GM21825 (cell line): ENCODE results near the gene YTHDF1.
"Not testable (repeated sequence)": the region's sequence is repeated elsewhere in the genome, so short reads cannot be mapped to it uniquely, and the experiment has no call there.

ENCODE experiments used
- ATAC-seq: cut with Tn5 transposase; IDR thresholded peaks from one replicate; pipeline ENCODE4 v1.9.1; 2021; ENCODE audit warnings: mild to moderate bottlenecking, moderate library complexity; ENCODE audit not compliant: unreplicated experiment

Gene YTHDF1

DNA sequence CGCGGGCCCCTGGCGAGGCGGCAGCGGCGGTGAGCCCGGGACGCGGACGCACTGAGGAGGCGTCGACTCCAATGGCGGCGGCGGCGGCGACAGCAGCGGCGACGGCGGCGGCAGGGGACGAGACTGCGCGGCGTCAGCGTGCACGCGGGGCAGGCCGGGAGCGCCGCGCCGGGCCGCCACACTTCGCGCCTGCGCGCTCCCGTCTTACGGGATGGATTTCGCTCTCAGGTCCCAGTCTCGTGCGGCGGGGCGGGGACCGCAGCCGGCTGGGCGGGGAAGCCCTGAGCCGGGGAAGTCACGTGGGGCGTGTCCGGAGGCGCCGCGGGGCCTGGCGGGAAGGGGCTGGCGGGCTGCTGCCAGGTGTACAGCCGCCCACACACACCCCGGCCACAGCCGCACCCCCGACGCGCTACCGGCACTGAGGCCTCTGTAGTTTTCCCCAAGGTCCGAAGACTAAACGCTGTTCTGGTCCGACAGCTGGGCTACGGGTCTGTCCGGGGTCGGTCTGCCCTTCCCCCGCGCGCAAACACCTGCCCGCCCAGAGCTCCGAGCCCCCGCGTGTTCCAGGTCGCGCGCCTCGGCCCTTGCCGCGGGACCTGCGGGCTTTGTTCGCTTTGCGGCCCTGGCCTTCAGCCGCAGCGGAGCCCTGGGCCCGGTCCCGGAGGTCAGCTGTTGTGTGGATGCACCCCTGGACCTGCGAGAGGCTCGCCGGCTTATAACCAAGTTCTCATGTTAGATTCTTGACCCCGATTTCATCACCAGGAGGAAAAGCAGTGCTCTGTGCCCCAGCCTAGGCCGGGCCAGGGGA, at the start of gene YTHDF1:
YTHDF1 (minus strand) TSS at position 91 of the 808 bp plus-strand sequence. CDS start 239 bp downstream, outside the sequence.
- ATAC-seq, result peak; percentile 78

GRCh38 chr20:63264519-63264918, 48.6 kb upstream of the YTHDF1 start:
- ATAC-seq, result no peak

GRCh38 chr20:63264000-63264399, 48.1 kb upstream of the YTHDF1 start:
- no peak for ATAC-seq

GRCh38 chr20:63262836-63263235, 46.9 kb upstream of the YTHDF1 start:
- ATAC-seq, result no peak

- no peak for ATAC-seq
Observed at GRCh38 chr20:63261795-63262528, 46.0 kb upstream of the YTHDF1 start.

DNA sequence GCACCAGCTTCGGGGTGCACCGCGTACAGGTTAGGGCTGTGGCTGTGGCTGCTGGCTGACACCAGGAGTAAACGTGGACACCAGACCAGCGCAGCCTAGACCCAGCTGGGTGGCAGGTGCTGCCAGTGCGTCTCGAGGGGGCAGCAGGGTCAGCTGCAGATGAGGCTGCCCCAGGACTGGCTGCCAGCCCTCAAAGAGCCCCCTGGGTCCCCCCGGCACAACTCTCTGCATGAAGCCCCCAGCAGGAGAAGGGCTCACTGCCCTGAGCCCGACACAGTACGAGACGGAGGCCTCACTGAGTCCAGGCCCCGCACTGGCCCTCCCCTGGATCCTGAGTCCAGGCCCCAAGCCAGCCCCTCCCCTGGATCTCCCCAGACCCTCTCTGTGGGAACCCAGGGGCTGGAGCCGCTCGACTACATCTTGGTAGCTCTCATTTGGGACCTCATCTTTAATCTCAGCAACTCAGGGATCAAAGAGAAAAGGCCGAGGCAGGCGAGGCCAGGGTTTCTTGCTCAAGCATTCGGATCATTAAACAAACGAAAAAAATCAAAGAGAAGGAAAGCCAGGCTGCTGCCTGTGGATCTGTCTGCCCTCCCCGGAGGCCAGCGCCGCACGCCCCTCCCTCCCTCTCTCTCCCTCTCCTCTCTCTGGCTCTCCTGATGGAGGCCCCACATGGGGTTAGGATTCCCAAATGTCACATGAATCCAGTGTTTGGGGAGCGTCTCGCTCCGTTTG, 45.3 kb upstream of the YTHDF1 start:
- no peak for ATAC-seq

- no peak for ATAC-seq
Observed at GRCh38 chr20:63260521-63260920, 44.6 kb upstream of the YTHDF1 start.

- no peak for ATAC-seq
Observed at GRCh38 chr20:63259734-63260460, 44.0 kb upstream of the YTHDF1 start.

- ATAC-seq, result no peak
Observed at GRCh38 chr20:63258781-63259180, 42.9 kb upstream of the YTHDF1 start.

DNA sequence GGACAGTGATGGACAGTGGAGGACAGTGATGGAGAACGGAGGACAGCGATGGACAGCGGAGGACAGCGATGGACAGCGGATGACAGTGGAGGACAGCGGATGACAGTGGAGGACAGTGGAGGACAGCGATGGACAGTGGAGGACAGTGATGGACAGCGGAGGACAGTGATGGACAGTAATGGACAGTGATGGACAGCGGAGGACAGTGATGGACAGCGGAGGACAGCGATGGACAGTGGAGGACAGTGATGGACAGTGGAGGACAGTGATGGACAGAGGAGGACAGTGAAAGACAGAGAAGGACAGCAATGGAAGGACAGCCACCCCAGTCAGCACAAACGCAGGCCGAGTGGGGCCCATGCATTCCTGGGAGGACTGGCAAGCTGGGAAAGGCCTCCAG, 41.7 kb upstream of the YTHDF1 start:
- ATAC-seq, result no peak

DNA sequence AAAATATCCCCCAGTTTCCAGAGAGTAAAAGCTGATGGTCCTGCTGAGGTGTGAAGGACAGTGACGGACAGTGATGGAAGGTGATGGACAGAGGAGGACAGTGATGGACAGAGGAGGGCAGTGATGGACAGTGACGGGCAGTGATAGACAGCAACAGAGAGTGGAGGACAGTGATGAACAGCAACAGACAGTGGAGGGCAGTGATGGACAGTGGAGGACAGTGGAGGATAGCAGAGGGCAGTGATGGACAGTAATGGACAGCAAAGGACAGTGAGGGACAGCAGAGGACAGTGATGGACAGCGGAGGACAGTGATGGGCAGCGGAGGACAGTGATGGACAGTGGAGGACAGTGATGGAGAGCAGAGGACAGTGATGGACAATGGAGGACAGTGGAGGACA, 41.0 kb upstream of the YTHDF1 start:
- no peak for ATAC-seq

GRCh38 chr20:63255931-63256704, 40.2 kb upstream of the YTHDF1 start:
- ATAC-seq, result no peak

GRCh38 chr20:63254606-63255384, 38.9 kb upstream of the YTHDF1 start:
- no peak for ATAC-seq

DNA sequence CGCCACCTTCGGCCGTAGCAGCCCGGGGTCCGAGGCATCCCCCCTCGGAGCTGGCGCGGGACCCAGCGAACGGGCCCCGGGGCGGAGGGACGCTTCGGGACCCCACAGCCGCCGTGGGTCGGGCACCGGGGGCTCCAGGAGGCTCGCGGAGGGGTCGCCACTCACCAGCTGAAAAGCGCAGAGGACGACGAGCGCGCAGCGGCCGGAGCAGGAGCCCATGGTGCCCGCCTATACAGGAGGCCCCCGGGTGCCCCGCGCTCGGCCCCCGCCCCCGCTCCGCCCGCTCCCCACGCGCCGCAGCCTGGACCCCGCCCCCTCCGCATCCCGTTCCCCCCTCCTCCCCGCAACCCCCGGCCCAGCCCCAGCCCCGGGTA, 38.3 kb upstream of the YTHDF1 start, which contains the start of gene NKAIN4:
NKAIN4 (minus strand) TSS at position 232 of the 374 bp plus-strand sequence; CDS start at position 219, 13 bp downstream.
- no peak for ATAC-seq

DNA sequence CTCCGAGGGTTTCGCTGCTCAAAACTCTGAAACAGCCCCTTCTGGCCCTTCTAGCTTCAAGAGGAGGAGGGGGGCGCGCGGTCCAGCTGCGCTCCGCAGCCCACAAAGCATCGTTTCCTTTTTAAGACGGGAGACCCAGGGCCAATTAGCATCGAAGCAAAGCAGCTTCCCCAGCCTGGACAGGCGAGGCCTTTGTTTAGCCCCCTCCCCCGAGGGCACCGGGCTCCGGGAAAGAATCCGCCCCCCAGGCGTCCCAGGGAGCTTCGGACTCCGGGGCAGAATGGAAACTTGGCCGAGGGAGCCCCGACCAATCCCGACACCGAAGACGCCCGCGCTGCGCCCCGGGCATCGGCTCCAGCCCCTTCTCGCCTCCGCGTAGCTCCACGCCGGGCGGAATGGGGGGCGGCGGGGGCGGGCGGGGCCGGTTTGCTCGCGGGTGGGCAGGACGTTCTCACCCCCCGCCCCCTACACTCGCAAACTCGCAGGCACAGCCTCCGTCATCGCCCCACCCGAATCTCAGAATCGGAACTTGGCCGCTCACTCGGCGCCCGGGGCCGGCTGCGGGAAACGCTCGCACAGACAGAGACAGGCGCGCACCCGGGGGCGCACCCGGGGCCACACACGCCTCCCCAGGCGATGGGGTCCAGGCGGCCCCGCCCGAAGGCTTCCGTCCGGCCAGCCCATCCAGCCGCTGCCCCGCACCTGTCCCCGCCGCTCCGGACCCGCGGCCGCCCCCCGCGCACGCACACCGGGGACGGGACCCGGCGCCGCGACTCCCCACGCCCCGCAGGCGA, 37.7 kb upstream of the YTHDF1 start:
- no peak for ATAC-seq

GRCh38 chr20:63253065-63253437, 37.1 kb upstream of the YTHDF1 start:
- ATAC-seq, result no peak

- no peak for ATAC-seq
Observed at GRCh38 chr20:63252284-63252711, 36.4 kb upstream of the YTHDF1 start.

DNA sequence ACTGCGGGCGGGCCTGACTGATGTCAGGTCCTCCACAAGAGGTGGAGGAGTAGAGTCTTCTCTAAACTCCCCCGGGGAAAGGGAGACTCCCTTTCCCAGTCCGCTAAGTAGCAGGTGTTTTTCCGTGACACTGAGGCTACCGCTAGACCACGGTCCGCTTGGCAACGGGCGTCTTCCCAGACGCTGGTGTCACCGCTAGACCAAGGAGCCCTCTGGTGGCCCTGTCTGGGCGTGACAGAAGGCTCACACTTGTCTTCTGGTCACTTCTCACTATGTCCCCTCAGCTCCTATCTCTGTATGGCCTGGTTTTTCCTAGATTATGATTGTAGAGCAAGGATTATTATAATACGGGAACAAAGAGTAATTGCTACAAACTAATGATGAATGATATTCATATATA, 35.4 kb upstream of the YTHDF1 start:
- ATAC-seq, result not testable (repeated sequence)
